H1 (cell line): ENCODE measurements around the gene SPTBN1. TPM values are rescaled to one million over a fixed set of nuclear protein-coding genes. Genes with fewer than 3 reads are reported as not detected.

Experiments used
- CTCF ChIA-PET: fragments of 300-600 bp; sonication (Branson Sonifier 250); formaldehyde crosslinking; loops from one replicate; lab custom pipeline; 2021; ENCODE audit not compliant: partially characterized antibody; lab: Charles Lee
- POLR2A ChIA-PET: fragments of 300-600 bp; sonication (Branson Sonifier 250); formaldehyde crosslinking; loops from one replicate; lab custom pipeline; 2021; ENCODE audit warnings: inconsistent platforms; ENCODE audit not compliant: partially characterized antibody; lab: Charles Lee
- DNase-seq, 2 experiments: peaks; one replicate each; pipeline versions ENCODE4 v3.0.0 to v3.0.0-alpha.2; 2010 to 2022; ENCODE audit warnings: low spot score in 2 of 2, low read depth in 1 of 2, mixed read lengths in 1 of 2
- FAIRE-seq: peaks from 2 replicates; lab custom pipeline; 2011; peaks lifted over from hg19 to GRCh38; lab: Jason Lieb, UNC
- H2AFZ ChIP-seq: 2 replicates; pipeline ENCODE4 v1.8.1; 2012; ENCODE audit warnings: low read length, inconsistent platforms
- H2AK5ac ChIP-seq: 2 replicates; pipeline ENCODE4 v1.6.1; 2013; ENCODE audit warnings: low read depth, low read length
- H2BK120ac ChIP-seq: replicated peaks from 2 replicates; pipeline ENCODE3; 2013; ENCODE audit warnings: low read depth, low read length, inconsistent platforms
- H2BK12ac ChIP-seq: 2 replicates; pipeline ENCODE4 v1.6.1; 2013; ENCODE audit warnings: low read depth, low read length
- H2BK15ac ChIP-seq: 2 replicates; pipeline ENCODE4 v1.6.1; 2013; ENCODE audit warnings: low read length
- H2BK20ac ChIP-seq: 2 replicates; pipeline ENCODE4 v1.6.1; 2013; ENCODE audit warnings: low read length
- H2BK5ac ChIP-seq: 2 replicates; pipeline ENCODE4 v1.6.1; 2013; ENCODE audit warnings: low read depth, low read length
- H3K14ac ChIP-seq: 2 replicates; pipeline ENCODE4 v1.6.1; 2013; ENCODE audit warnings: inconsistent platforms; ENCODE audit not compliant: insufficient read length
- H3K18ac ChIP-seq: 2 replicates; pipeline ENCODE4 v1.6.1; 2013; ENCODE audit warnings: low read length; ENCODE audit errors: extremely low read depth
- H3K23ac ChIP-seq: 2 replicates; pipeline ENCODE4 v1.6.1; 2013; ENCODE audit warnings: inconsistent platforms; ENCODE audit not compliant: insufficient read length
- H3K23me2 ChIP-seq: 2 replicates; pipeline ENCODE4 v1.6.1; 2013; ENCODE audit warnings: low read depth, low read length
- H3K27ac ChIP-seq: 2 replicates; pipeline ENCODE4 v1.6.1; 2011; ENCODE audit warnings: low read depth, low read length, inconsistent platforms
- H3K27me3 ChIP-seq, 4 experiments: replicated peaks in 1 of 4; 1 replicate in 1 of 4; 2 replicates in 3 of 4; pipeline versions ENCODE4 v1.6.1 to v1.8.1; 2011 to 2013; ENCODE audit warnings: low read length in 3 of 4, mild to moderate bottlenecking in 3 of 4, inconsistent platforms in 2 of 4, mixed read lengths in 2 of 4, moderate library complexity in 1 of 4; ENCODE audit not compliant: control insufficient read depth in 3 of 4, insufficient read depth in 3 of 4; ENCODE audit errors: extremely low read depth in 1 of 4
- H3K36me3 ChIP-seq, 4 experiments: 2 replicates each; pipeline versions ENCODE4 v1.6.1 to v1.8.1; 2011 to 2013; ENCODE audit warnings: mild to moderate bottlenecking in 4 of 4, low read length in 3 of 4, moderate library complexity in 2 of 4, control low read depth in 1 of 4, inconsistent platforms in 1 of 4; ENCODE audit not compliant: insufficient read depth in 4 of 4, control insufficient read depth in 2 of 4
- H3K4ac ChIP-seq: replicated peaks from 2 replicates; pipeline ENCODE3; 2013; ENCODE audit warnings: low read length, low read depth, mixed read lengths, inconsistent platforms; ENCODE audit not compliant: insufficient read length
- H3K4me1 ChIP-seq, 4 experiments: replicated peaks in 1 of 4; 1 replicate in 1 of 4; 2 replicates in 3 of 4; pipeline versions ENCODE4 v1.6.1 to v1.8.1; 2011 to 2013; ENCODE audit warnings: low read length in 3 of 4, inconsistent platforms in 2 of 4, mixed read lengths in 1 of 4; ENCODE audit not compliant: insufficient read depth in 4 of 4, control insufficient read depth in 3 of 4
- H3K4me2 ChIP-seq, 2 experiments: 2 replicates each; pipeline versions ENCODE4 v1.6.1 to v1.8.1; 2011 to 2013; ENCODE audit warnings: low read depth in 2 of 2, low read length in 2 of 2, control low read depth in 1 of 2, inconsistent platforms in 1 of 2, mild to moderate bottlenecking in 1 of 2; ENCODE audit not compliant: insufficient read depth in 1 of 2
- H3K4me3 ChIP-seq, 4 experiments: fragments of 200-600, 300-600 bp in 1 of 4; sonication (generic), shearing (Covaris generic), sonication (Bioruptor Twin) in 1 of 4; 2 replicates each; pipeline versions ENCODE4 v1.5.1 to v1.8.1; 2011 to 2016; ENCODE audit warnings: low read length in 4 of 4, low read depth in 3 of 4, control low read depth in 2 of 4, inconsistent platforms in 2 of 4, mild to moderate bottlenecking in 2 of 4, mixed read lengths in 1 of 4, moderate library complexity in 1 of 4; ENCODE audit not compliant: insufficient read depth in 2 of 4; ENCODE audit errors: extremely low read depth in 1 of 4
- H3K56ac ChIP-seq: replicated peaks from 2 replicates; pipeline ENCODE3; 2013; ENCODE audit warnings: low read depth, mild to moderate bottlenecking, mixed read lengths, low read length, inconsistent platforms; ENCODE audit not compliant: insufficient read length
- H3K79me1 ChIP-seq: 2 replicates; pipeline ENCODE4 v1.6.1; 2013; ENCODE audit warnings: low read depth, low read length, control low read depth
- H3K79me2 ChIP-seq, 2 experiments: 2 replicates each; pipeline versions ENCODE4 v1.6.1 to v1.8.1; 2012 to 2013; ENCODE audit warnings: low read length in 2 of 2, mild to moderate bottlenecking in 2 of 2, inconsistent platforms in 1 of 2; ENCODE audit not compliant: insufficient read depth in 2 of 2, control insufficient read depth in 1 of 2
- H3K9ac ChIP-seq, 4 experiments: replicated peaks in 1 of 4; 1 replicate in 1 of 4; 2 replicates in 3 of 4; pipeline versions ENCODE4 v1.6.1 to v1.8.1; 2011 to 2013; ENCODE audit warnings: low read depth in 3 of 4, low read length in 3 of 4, control low read depth in 2 of 4, mild to moderate bottlenecking in 2 of 4, moderate library complexity in 2 of 4, inconsistent platforms in 1 of 4; ENCODE audit errors: extremely low read depth in 1 of 4
- H3K9me3 ChIP-seq, 2 experiments: 2 replicates each; pipeline versions ENCODE4 v1.6.1 to v1.8.1; 2012 to 2013; ENCODE audit warnings: mild to moderate bottlenecking in 2 of 2, moderate library complexity in 2 of 2, control low read depth in 1 of 2, inconsistent platforms in 1 of 2, low read depth in 1 of 2, low read length in 1 of 2, mixed read lengths in 1 of 2; ENCODE audit not compliant: insufficient read depth in 2 of 2
- H4K20me1 ChIP-seq, 2 experiments: replicated peaks in 1 of 2; 2 replicates each; pipeline versions ENCODE3 to v1.8.1; 2011 to 2013; ENCODE audit warnings: inconsistent platforms in 2 of 2, low read length in 2 of 2, mild to moderate bottlenecking in 1 of 2; ENCODE audit not compliant: insufficient read depth in 2 of 2, control insufficient read depth in 1 of 2
- H4K5ac ChIP-seq: 2 replicates; pipeline ENCODE4 v1.6.1; 2013; ENCODE audit warnings: low read length, low read depth, mixed read lengths, inconsistent platforms; ENCODE audit not compliant: insufficient read length
- H4K8ac ChIP-seq: 2 replicates; pipeline ENCODE4 v1.8.0; 2013; ENCODE audit warnings: mild to moderate bottlenecking, moderate library complexity, low read length, inconsistent platforms; ENCODE audit not compliant: insufficient read depth; ENCODE audit errors: extremely low read depth
- H4K91ac ChIP-seq: replicated peaks from 2 replicates; pipeline ENCODE3; 2013; ENCODE audit warnings: low read length, mixed read lengths, inconsistent platforms; ENCODE audit not compliant: insufficient read length
- EP300 ChIP-seq, 2 experiments: IDR thresholded peaks; 1 replicate in 1 of 2; 2 replicates in 1 of 2; pipeline ENCODE4 v1.6.1; 2011 to 2012; ENCODE audit warnings: low read depth in 2 of 2, low read length in 2 of 2, mild to moderate bottlenecking in 2 of 2, borderline replicate concordance in 1 of 2, inconsistent platforms in 1 of 2, moderate library complexity in 1 of 2
- HDAC2 ChIP-seq, 2 experiments: fragments of 300-600 bp in 1 of 2; sonication (generic) in 1 of 2; IDR thresholded peaks; 2 replicates each; pipeline ENCODE4 v1.6.1; 2011 to 2012; ENCODE audit warnings: low read depth in 2 of 2, low read length in 2 of 2, mild to moderate bottlenecking in 2 of 2, moderate library complexity in 2 of 2, borderline replicate concordance in 1 of 2, inconsistent platforms in 1 of 2
- HDAC6 ChIP-seq: IDR thresholded peaks from one replicate; pipeline ENCODE4 v1.7.1; 2012; ENCODE audit warnings: low read depth, mild to moderate bottlenecking, inconsistent platforms, low read length, moderate library complexity
- KDM4A ChIP-seq: IDR thresholded peaks from one replicate; pipeline ENCODE4 v1.7.1; 2012; ENCODE audit warnings: low read depth, mild to moderate bottlenecking, moderate library complexity, low read length, inconsistent platforms; ENCODE audit not compliant: severe bottlenecking
- MAFK ChIP-seq: IDR thresholded peaks from 2 replicates; pipeline ENCODE4 v1.6.1; 2012; ENCODE audit warnings: low read depth, mild to moderate bottlenecking, improper control_type of control experiment, low read length
- SIN3A ChIP-seq, 2 experiments: IDR thresholded peaks in 1 of 2; conservative IDR thresholded peaks in 1 of 2; 2 replicates each; pipeline ENCODE4 v1.6.1; 2011 to 2012; ENCODE audit warnings: low read length in 2 of 2, improper control_type of control experiment in 1 of 2, low read depth in 1 of 2, mild to moderate bottlenecking in 1 of 2
- SRF ChIP-seq: IDR thresholded peaks from 2 replicates; pipeline ENCODE4 v1.6.1; 2011; ENCODE audit warnings: mild to moderate bottlenecking, low read depth, low read length, moderate library complexity
- TAF1 ChIP-seq: IDR thresholded peaks from 2 replicates; pipeline ENCODE4 v1.6.1; 2011; ENCODE audit warnings: mild to moderate bottlenecking, low read depth, low read length
- TCF12 ChIP-seq: IDR thresholded peaks from 2 replicates; pipeline ENCODE4 v1.6.1; 2011; ENCODE audit warnings: low read depth, mild to moderate bottlenecking, low read length
- YY1 ChIP-seq: IDR thresholded peaks from 2 replicates; pipeline ENCODE4 v1.6.1; 2011; ENCODE audit warnings: low read depth, mild to moderate bottlenecking, low read length
- WGBS, 2 experiments: shearing (Covaris generic) in 1 of 2; methylation state at CpG; one replicate each; pipeline versions ENCODE4 v1.1.6 to v1.1.7; 2013 to 2015; ENCODE audit warnings: low lambda C conversion rate in 2 of 2, mixed read lengths in 2 of 2, inconsistent platforms in 1 of 2, low coverage in 1 of 2, missing lambda C conversion rate in 1 of 2; ENCODE audit not compliant: insufficient replicate concordance in 2 of 2, insufficient coverage in 1 of 2, insufficient read length in 1 of 2; ENCODE audit errors: extremely low coverage in 1 of 2, missing lambda C conversion rate in 1 of 2; 5-methylcytosine and 5-hydroxymethylcytosine counted together
- polyA plus RNA-seq, 7 experiments: library from polyadenylated mRNA; depleted of rRNA in 3 of 7; stranded (reverse) in 5 of 7; unstranded in 2 of 7; fragments of >200 nt in 5 of 7; fragments of 200-250 nt in 2 of 7; gene quantifications; 1 replicate in 5 of 7; 2 replicates in 1 of 7; 4 replicates in 1 of 7; pipeline versions ENCODE4 v1.2.1 to v1.2.3, GENCODE V29; 2011 to 2013; ENCODE audit warnings: missing spikeins in 2 of 7, mixed read lengths in 2 of 7
- total RNA-seq: library from RNA; stranded (reverse); fragmentation: NEBNext Ultra II Directional; extraction: Animal tissue kit (Norgen Biotek cat#: 25700); gene quantifications from 2 replicates; pipeline ENCODE4 v1.2.1, GENCODE V29; 2021

The SPTBN1 gene
- total and polyA plus RNA-seq, 2 of the 8 experiments (the other 6 are each of a cell fraction or from before 2014, with no cell fraction given), result 31.8 to 180 TPM

DNA sequence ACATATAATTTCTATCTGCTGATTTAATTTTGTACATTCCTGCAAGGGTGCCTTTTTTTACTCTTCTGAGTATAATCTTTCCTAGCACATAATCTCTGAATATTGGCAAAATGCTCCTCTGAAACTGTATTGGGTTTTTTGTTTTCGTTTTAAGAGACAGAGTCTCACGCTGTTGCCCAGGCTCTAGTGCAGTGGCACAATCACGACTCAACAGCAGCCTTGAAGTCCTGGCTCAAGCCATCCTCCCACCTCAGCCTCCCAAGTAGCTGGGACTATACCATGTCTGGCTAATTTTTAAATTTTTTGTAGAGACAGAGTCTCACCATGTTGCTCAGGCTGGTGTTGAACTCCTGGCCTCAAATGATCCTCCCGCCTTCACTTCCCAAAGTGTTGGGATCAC lies 104.9 kb downstream of the SPTBN1 start:
- H2BK12ac ChIP-seq, result no peak overlapping the region
- ChIA-PET POLR2A (interaction anchor here (0.7 to 4.0 kb wide), 4 partner anchors 15 to 231 kb away, joined by 3 to 30 read pairs (median 14); no protein-coding TSS in a partner anchor), CTCF (interaction anchor here (0.6 to 3.1 kb wide), 2 partner anchors 37 to 627 kb away, joined by 3 to 21 read pairs; no protein-coding TSS in a partner anchor)
- H2BK120ac ChIP-seq, result no peak overlapping the region
- no peak overlapping the region for H2BK15ac ChIP-seq
- peaks cover 18% of the 10 kb centered on the region for H3K23me2 ChIP-seq
- peaks cover 15 to 18% of the 10 kb centered on the region in 2 experiments for H4K20me1 ChIP-seq
- H2AK5ac ChIP-seq, result no peak overlapping the region
- peaks cover 3 to 14% (median 9%) of the 10 kb centered on the region in 4 experiments for H3K4me1 ChIP-seq
- H3K79me1 ChIP-seq, result peaks cover 6% of the 10 kb centered on the region
- no peak overlapping the region for H2BK5ac ChIP-seq
- no peak overlapping the region for H3K56ac ChIP-seq
- FAIRE-seq (no peak), DNase-seq (no peak)
- no peak overlapping the region for H3K14ac ChIP-seq
- H4K5ac ChIP-seq, result no peak overlapping the region
- H3K27me3 ChIP-seq, result no peaks in the 10 kb centered on the region
- H3K4me2 ChIP-seq, result peak overlapping the region; percentile 72 to 83
- 62% methylated on average over 4 of the region's 4 CpGs; no CpG with 5 or more reads in 1 of the 2 experiments for WGBS, 2 experiments
- H4K91ac ChIP-seq, result no peak overlapping the region
- no peaks in the 10 kb centered on the region; a peak in 1 of 8 replicates for H3K36me3 ChIP-seq
- no peak overlapping the region for H3K27ac ChIP-seq
- no peak overlapping the region for H3K4ac ChIP-seq
- no peak overlapping the region for H2AFZ ChIP-seq
- H3K79me2 ChIP-seq, result peaks cover 26 to 77% of the 10 kb centered on the region in 2 experiments
- H3K23ac ChIP-seq, result no peak overlapping the region
- peak overlapping the region; percentile 84 to 99 (median 94); a peak in 7 of 8 replicates for H3K4me3 ChIP-seq
- H3K9me3 ChIP-seq, result no peaks in the 10 kb centered on the region
- H2BK20ac ChIP-seq, result no peak overlapping the region
- no peak overlapping the region for H4K8ac ChIP-seq
- H3K9ac ChIP-seq, result no peak overlapping the region
- H3K18ac ChIP-seq, result no peak overlapping the region
- TF ChIP-seq MAFK, result no peak
- no peak for TF ChIP-seq EP300 (IDR thresholded peaks at IDR 0.05; ENCODE audit: borderline replicate concordance in 1 of 2, low read depth in 2 of 2, low read length in 2 of 2)
- no peak for TF ChIP-seq HDAC2 (IDR thresholded peaks at IDR 0.05; ENCODE audit: borderline replicate concordance in 1 of 2, low read depth in 2 of 2, low read length in 2 of 2)
- no peak for TF ChIP-seq KDM4A
- TF ChIP-seq TCF12, result no peak
- TF ChIP-seq SRF, result no peak
- TF ChIP-seq TAF1, result no peak
- no peak for TF ChIP-seq SIN3A (conservative IDR thresholded peaks at IDR 0.05 in 1 of 2, IDR thresholded peaks at IDR 0.05 in 1 of 2; ENCODE audit: low read depth in 1 of 2, low read length in 2 of 2)
- TF ChIP-seq HDAC6, result no peak
- TF ChIP-seq YY1, result no peak
